ENCODE data around the gene CHP1. TPM values are rescaled to one million over a fixed set of nuclear protein-coding genes. Genes with fewer than 3 reads are reported as not detected.
"Not testable (repeated sequence)": the region's sequence is repeated elsewhere in the genome, so short reads cannot be mapped to it uniquely, and the experiment has no call there.

CHP1 gene
- total and polyA plus RNA-seq, 9 of the 15 experiments (the other 6 are each of a cell fraction or from before 2014, with no cell fraction given), result 31.7 to 83.4 (median 67.6) TPM

- peak; percentile 29; the same call in 1 of the 2 replicates for TF ChIP-seq ZBTB40 (IDR thresholded peaks at IDR 0.05)
- TF ChIP-seq ZBTB40 (CRISPR knock-in tag; IDR thresholded peaks at IDR 0.05); ATF3 (IDR thresholded peaks at IDR 0.05): not testable (repeated sequence)
- peak; percentile 24; the same call in 1 of the 2 replicates for TF ChIP-seq ETV1 (tag; conservative IDR thresholded peaks at IDR 0.05; ENCODE audit: low read depth)
- peak; percentile 54; the same call in 1 of the 2 replicates for TF ChIP-seq CREB3 (tag; conservative IDR thresholded peaks at IDR 0.05; ENCODE audit: low read depth)
- TF ChIP-seq PTRF (tag; IDR thresholded peaks at IDR 0.05), result peak; percentile 16; the same call in 1 of the 2 replicates
- peak; percentile 56 for TF ChIP-seq MECOM (CRISPR knock-in tag; IDR thresholded peaks at IDR 0.05)
- TF ChIP-seq ZNF175 (CRISPR knock-in tag; IDR thresholded peaks at IDR 0.05; ENCODE audit: low read depth), result peak; percentile 80
- TF ChIP-seq SMAD4 (CRISPR knock-in tag; conservative IDR thresholded peaks at IDR 0.05), result peak; percentile 64
- peak; percentile 71; the same call in 1 of the 2 replicates for TF ChIP-seq NFATC3 (IDR thresholded peaks at IDR 0.05)
- TF ChIP-seq BCOR (IDR thresholded peaks at IDR 0.05), result peak; percentile 32; the same call in 1 of the 2 replicates
- peak; percentile 86 for TF ChIP-seq HDGF (IDR thresholded peaks at IDR 0.05)
- peak; percentile 36; the same call in 1 of the 2 replicates for TF ChIP-seq HDAC2 (IDR thresholded peaks at IDR 0.05)
- TF ChIP-seq HBP1 (CRISPR knock-in tag; IDR thresholded peaks at IDR 0.05), result peak; percentile 66; the same call in 1 of the 2 replicates
- TF ChIP-seq ATF3 (CRISPR knock-in tag; conservative IDR thresholded peaks at IDR 0.05), result peak; percentile 38; the same call in 1 of the 2 replicates
- peak; percentile 47; the same call in 1 of the 2 replicates for TF ChIP-seq SMARCA5 (IDR thresholded peaks at IDR 0.05)
These were observed 52.0 kb downstream of the CHP1 start (continued) for GRCh38 chr15:41282980-41283652.

All from K562 (cell line).